ENCODE measurements around the gene TMIGD2.
A peak's percentile ranks its signal among the peaks of the same experiment; 100 is the strongest.

TMIGD2 gene

GRCh38 chr19:4301590-4302242 lies 473 bp downstream of the TMIGD2 start:
- no peak for DNase-seq (ENCODE audit: low read depth)
- TF ChIP-seq MYC (IDR thresholded peaks at IDR 0.05; ENCODE audit: low read depth, low read length) (no peak), POLR2A (IDR thresholded peaks at IDR 0.05; ENCODE audit: extremely low read depth, insufficient read length) (no peak), MAX (IDR thresholded peaks at IDR 0.05; ENCODE audit: low read depth, low read length) (no peak), CTCF (IDR thresholded peaks at IDR 0.05; ENCODE audit: low read depth, low read length) (no peak)
- no peak overlapping the region for H3K4me3 ChIP-seq (ENCODE audit: low read depth, low read length)

GRCh38 chr19:4300589-4300988 lies 1.6 kb downstream of the TMIGD2 start:
- H3K4me3 ChIP-seq (ENCODE audit: low read depth, low read length) = no peak overlapping the region
- DNase-seq (ENCODE audit: low read depth) = no peak
- no peak for TF ChIP-seq MAX (IDR thresholded peaks at IDR 0.05; ENCODE audit: low read depth, low read length)
- no peak for TF ChIP-seq POLR2A (IDR thresholded peaks at IDR 0.05; ENCODE audit: extremely low read depth, insufficient read length)
- TF ChIP-seq MYC (IDR thresholded peaks at IDR 0.05; ENCODE audit: low read depth, low read length) = no peak
- no peak for TF ChIP-seq CTCF (IDR thresholded peaks at IDR 0.05; ENCODE audit: low read depth, low read length)

- H3K4me3 ChIP-seq (ENCODE audit: low read depth, low read length) = no peak overlapping the region
- no peak for DNase-seq (ENCODE audit: low read depth)
These were observed 3.2 kb downstream of the TMIGD2 start for GRCh38 chr19:4298810-4299550.

DNA sequence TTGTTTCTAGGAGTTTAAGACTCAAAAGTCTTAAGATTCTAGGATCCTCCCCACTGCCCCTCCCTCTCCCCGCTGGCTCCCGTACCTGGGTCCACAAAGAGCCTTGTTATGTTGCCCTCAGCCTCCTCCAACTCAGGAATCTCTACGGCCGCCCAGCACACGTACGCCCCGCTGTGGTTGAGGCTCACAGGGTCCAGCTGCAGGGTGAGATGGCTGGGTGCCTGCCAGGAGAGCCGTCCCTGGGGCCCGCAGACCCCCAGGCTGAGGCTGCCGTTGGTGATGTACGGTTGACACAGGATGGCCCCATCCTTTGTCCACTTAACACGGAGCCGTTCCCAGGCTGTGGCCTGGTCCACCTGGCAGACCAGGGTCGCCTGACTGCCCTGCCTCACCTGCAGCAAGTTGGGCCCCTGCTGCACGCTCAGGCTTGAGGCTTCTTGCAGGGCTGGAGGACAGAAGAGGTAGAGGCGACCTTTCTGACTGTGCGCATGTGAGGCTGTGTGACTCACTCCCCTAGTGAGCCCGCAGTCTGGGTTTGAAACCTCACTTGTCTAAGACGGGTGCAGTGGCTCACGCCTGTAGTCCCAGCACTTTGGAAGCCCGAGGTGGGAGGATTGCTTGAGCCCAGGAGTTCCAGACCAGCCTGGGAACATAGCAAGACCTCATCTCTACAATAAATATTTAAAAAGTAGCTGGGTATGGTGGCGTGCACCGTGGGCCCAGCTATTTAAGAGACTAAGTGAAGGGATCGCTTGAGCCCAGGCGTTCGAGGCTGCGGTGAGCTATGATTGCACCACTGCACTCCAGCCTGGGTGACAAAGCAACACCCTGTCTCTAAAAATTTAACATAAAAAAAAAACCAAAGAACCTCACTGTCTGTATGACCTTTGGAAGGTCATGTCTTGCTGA lies 4.0 kb downstream of the TMIGD2 start:
- TF ChIP-seq CTCF (IDR thresholded peaks at IDR 0.05; ENCODE audit: low read depth, low read length) (no peak), POLR2A (IDR thresholded peaks at IDR 0.05; ENCODE audit: extremely low read depth, insufficient read length) (no peak), MAX (IDR thresholded peaks at IDR 0.05; ENCODE audit: low read depth, low read length) (no peak), MYC (IDR thresholded peaks at IDR 0.05; ENCODE audit: low read depth, low read length) (no peak)
- no peak for DNase-seq (ENCODE audit: low read depth)
- H3K4me3 ChIP-seq (ENCODE audit: low read depth, low read length) = no peak overlapping the region

More at GRCh38 chr19:4298810-4299550, 3.2 kb downstream of the TMIGD2 start:
- no peak for TF ChIP-seq POLR2A (IDR thresholded peaks at IDR 0.05; ENCODE audit: extremely low read depth, insufficient read length)

- no peak for TF ChIP-seq MYC (IDR thresholded peaks at IDR 0.05; ENCODE audit: low read depth, low read length)
- no peak for TF ChIP-seq POLR2A (IDR thresholded peaks at IDR 0.05; ENCODE audit: extremely low read depth, insufficient read length)
- no peak for TF ChIP-seq MAX (IDR thresholded peaks at IDR 0.05; ENCODE audit: low read depth, low read length)
- no peak for TF ChIP-seq CTCF (IDR thresholded peaks at IDR 0.05; ENCODE audit: low read depth, low read length)
- peak; percentile 16 for DNase-seq (ENCODE audit: low read depth)
- H3K4me3 ChIP-seq (ENCODE audit: low read depth, low read length) = no peak overlapping the region
These were observed 6.0 kb downstream of the TMIGD2 start for GRCh38 chr19:4295972-4296771.

Measured in NB4 (cell line).